Lower lobe of right lung (tissue), 2 donors: ENCODE data around the gene IP6K2. TPM values are rescaled to one million over a fixed set of nuclear protein-coding genes. Genes with fewer than 3 reads are reported as not detected.

Experiments
- ATAC-seq, 2 donors: fragments of 200-7000 bp; cut with Tn5 transposase; one replicate each; pipeline ENCODE4 v1.9.1; 2020 to 2022; ENCODE audit warnings: mild to moderate bottlenecking in 2 of 2, moderate library complexity in 2 of 2
- DNase-seq: peaks from one replicate; pipeline ENCODE4 v3.0.0-alpha.2; 2020
- H3K27ac ChIP-seq: fragments of 200-600 bp; one replicate; pipeline ENCODE4 v1.8.0; 2022
- H3K27me3 ChIP-seq: fragments of 200-600 bp; one replicate; pipeline ENCODE4 v1.8.0; 2022; ENCODE audit warnings: low read depth
- H3K36me3 ChIP-seq: fragments of 200-600 bp; one replicate; pipeline ENCODE4 v1.8.0; 2022; ENCODE audit warnings: mild to moderate bottlenecking
- H3K4me1 ChIP-seq: fragments of 200-600 bp; one replicate; pipeline ENCODE4 v1.8.0; 2022
- H3K4me3 ChIP-seq: fragments of 200-600 bp; one replicate; pipeline ENCODE4 v1.8.0; 2022; ENCODE audit warnings: mild to moderate bottlenecking
- H3K9me3 ChIP-seq: fragments of 200-600 bp; one replicate; pipeline ENCODE4 v1.8.0; 2022
- CTCF ChIP-seq: fragments of 200-600 bp; IDR thresholded peaks from one replicate; pipeline ENCODE4 v1.8.0; 2022; ENCODE audit warnings: antibody characterized with exemption, mild to moderate bottlenecking
- intact Hi-C: fragments of 100-400 bp; cut with DNase I; formaldehyde crosslinking; loops from one replicate; pipeline ENCODE4 v1.11.0; 2022
- total RNA-seq: library from RNA; stranded (reverse); fragmentation: NEBNext Ultra II Directional; extraction: Animal tissue kit (Norgen Biotek cat#: 25700); gene quantifications from one replicate; pipeline ENCODE4 v1.2.1, GENCODE V29; 2021
- donor health status: DM: no; HTN: yes; CAD: no; lungs with severe emphysema.

The IP6K2 gene
- total RNA-seq, 1 donor from 2014 or later = 56.3 TPM

DNA sequence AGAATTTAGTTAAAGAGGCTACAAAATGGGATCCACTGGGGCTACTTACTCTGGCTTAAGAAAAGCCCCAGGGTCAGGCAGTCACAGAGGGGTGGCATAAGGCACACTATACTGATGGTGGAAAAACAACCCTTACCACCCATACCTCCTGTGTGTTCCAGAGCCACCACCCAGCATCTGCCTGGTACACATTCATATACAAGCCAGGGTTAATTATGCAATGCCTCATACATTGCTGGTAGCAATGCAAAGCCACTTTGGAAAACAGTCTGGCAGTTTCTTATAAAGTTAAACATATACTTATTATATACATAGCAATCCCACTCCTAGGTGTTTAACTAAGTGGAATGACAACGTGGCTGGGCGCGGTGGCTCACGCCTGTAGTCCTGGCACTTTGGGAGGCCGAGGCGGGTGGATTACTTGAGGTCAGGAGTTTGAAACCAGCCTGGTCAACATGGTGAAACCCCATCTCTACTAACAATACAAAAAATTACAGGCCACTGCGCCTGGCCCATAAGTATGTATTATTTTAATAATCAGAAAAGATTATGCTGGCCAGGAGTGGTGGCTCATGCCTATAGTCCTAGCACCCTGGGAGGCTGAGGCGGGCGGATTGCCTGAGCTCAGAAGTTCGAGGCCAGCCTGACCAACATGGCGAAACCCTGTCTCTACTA lies 16.2 kb downstream of the IP6K2 start:
- ATAC-seq (no peak), DNase-seq (no peak)
- TF ChIP-seq CTCF = no peak
- no peaks in the 10 kb centered on the region for H3K9me3 ChIP-seq
- H3K4me3 ChIP-seq = no peak overlapping the region
- no peak overlapping the region for H3K27ac ChIP-seq
- no peaks in the 10 kb centered on the region for H3K27me3 ChIP-seq
- H3K4me1 ChIP-seq = peaks cover 40% of the 10 kb centered on the region
- peaks cover 30% of the 10 kb centered on the region for H3K36me3 ChIP-seq
- intact Hi-C loops = no loop called here

DNA sequence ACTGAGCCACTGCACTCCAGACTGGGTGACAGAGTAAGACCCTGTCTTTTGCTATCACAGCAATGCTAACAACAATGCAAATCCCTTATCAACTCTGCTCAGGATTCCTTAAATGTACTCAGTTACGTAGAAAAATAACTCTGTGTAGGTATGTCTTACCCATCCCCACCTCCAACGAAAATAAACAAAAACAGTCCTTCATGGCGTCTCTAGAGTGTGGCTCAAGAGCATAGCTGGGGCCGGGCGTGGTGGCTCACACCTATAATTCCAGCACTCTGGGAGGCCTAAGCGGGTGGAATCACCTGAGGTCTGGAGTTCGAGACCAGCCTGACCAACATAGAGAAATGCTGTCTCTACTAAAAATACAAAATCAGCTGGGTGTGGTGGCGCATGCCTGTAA lies 18.1 kb downstream of the IP6K2 start:
- intact Hi-C loops = no loop called here
- Histone ChIP-seq H3K9me3 (no peaks in the 10 kb centered on the region), H3K36me3 (peaks cover 42% of the 10 kb centered on the region), H3K4me1 (peaks cover 54% of the 10 kb centered on the region), H3K27ac (no peak overlapping the region), H3K27me3 (no peaks in the 10 kb centered on the region), H3K4me3 (no peak overlapping the region)
- no peak for TF ChIP-seq CTCF
- DNase-seq (no peak), ATAC-seq (peak in 1 of 2 donors; percentile 10)

DNA sequence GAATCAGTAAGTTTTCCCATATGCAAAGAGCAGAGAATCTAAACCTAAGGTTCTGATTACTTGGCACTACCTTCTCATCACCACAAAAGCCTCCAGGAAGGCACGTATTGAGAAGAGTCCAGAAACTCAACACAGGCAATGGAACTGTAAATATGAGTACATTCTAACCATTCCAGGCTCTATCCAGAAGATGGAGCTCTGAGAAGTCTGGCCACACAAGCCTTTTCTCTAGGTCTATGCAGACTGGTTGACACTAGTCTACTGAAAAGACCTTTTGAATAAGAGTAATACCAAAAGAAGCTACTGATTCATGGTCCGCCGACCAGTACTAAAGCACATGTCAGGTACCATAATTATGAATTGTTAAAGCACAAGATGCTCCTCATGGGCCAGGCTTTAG lies 19.1 kb downstream of the IP6K2 start:
- no peak for TF ChIP-seq CTCF
- peaks cover 51% of the 10 kb centered on the region for H3K4me1 ChIP-seq
- no peaks in the 10 kb centered on the region for H3K9me3 ChIP-seq
- DNase-seq = no peak
- H3K27ac ChIP-seq = no peak overlapping the region
- H3K27me3 ChIP-seq = no peaks in the 10 kb centered on the region
- H3K36me3 ChIP-seq = peaks cover 52% of the 10 kb centered on the region
- intact Hi-C loops = no loop called here
- H3K4me3 ChIP-seq = no peak overlapping the region
- ATAC-seq = no peak

- Histone ChIP-seq H3K27me3 (no peaks in the 10 kb centered on the region), H3K4me3 (no peak overlapping the region), H3K4me1 (peaks cover 51% of the 10 kb centered on the region), H3K9me3 (no peaks in the 10 kb centered on the region), H3K36me3 (peaks cover 65% of the 10 kb centered on the region), H3K27ac (no peak overlapping the region)
- DNase-seq (no peak), ATAC-seq (no peak)
- intact Hi-C loops = no loop called here
- no peak for TF ChIP-seq CTCF
Measured at GRCh38 chr3:48696601-48697000, 20.4 kb downstream of the IP6K2 start.

DNA sequence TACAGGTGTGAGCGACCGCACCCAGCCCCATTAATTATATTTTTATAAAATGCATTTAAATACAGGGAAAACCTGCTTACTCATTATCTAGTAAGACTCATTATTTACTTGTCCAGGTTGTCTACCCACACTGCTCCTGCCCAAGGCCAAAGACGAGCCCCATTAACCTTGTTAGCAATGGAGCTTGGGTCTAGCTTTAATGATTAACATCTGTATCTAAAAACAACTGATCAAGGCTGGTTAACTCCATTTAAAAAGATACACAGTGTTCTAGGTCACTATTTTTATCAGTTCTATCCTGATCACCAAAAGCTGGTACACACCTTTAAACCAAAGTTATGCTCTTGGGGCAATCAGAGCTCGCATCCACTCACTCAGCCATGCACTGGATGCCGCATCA lies 20.9 kb downstream of the IP6K2 start:
- H3K27me3 ChIP-seq = no peaks in the 10 kb centered on the region
- ATAC-seq = no peak

More for the DNA sequence above, 20.9 kb downstream of the IP6K2 start:
- intact Hi-C loops = no loop called here
- H3K9me3 ChIP-seq = no peaks in the 10 kb centered on the region
- peaks cover 70% of the 10 kb centered on the region for H3K36me3 ChIP-seq
- no peak overlapping the region for H3K27ac ChIP-seq
- H3K4me1 ChIP-seq = peaks cover 51% of the 10 kb centered on the region
- no peak for DNase-seq
- no peak overlapping the region for H3K4me3 ChIP-seq
- no peak for TF ChIP-seq CTCF
